ENCODE measurements around the gene ARHGAP24.

- TF ChIP-seq CTCF (IDR thresholded peaks at IDR 0.05) (no peak), REST (IDR thresholded peaks at IDR 0.05; ENCODE audit: insufficient read depth in 1 of 2, low read depth in 2 of 2, low read length in 1 of 2) (no peak), POLR2AphosphoS5 (IDR thresholded peaks at IDR 0.05; ENCODE audit: low read depth, low read length) (no peak), SIN3A (IDR thresholded peaks at IDR 0.05; ENCODE audit: borderline replicate concordance, insufficient read depth, low read depth, low read length) (no peak), TCF7L2 (IDR thresholded peaks at IDR 0.05; ENCODE audit: low read depth, low read length) (no peak)
These were observed 545.0 kb downstream of the ARHGAP24 start for GRCh38 chr4:86019906-86020305.
